ENCODE data around the gene PDE6B. TPM values are rescaled to one million over a fixed set of nuclear protein-coding genes. Genes with fewer than 3 reads are reported as not detected.
A peak's percentile ranks its signal among the peaks of the same experiment; 100 is the strongest.

The PDE6B gene
- total and polyA plus RNA-seq, 2 of the 13 experiments (the other 11 are each of a cell fraction or from before 2014, with no cell fraction given), result 0.38 to 0.40 TPM

- Histone ChIP-seq H3K9ac (ENCODE audit: insufficient read depth, low read depth, low read length) (no peak overlapping the region), H3K36me3 (replicated peaks in 1 of 2; ENCODE audit: control insufficient read depth in 1 of 2, insufficient read depth in 2 of 2, low read length in 2 of 2) (no peaks in the 10 kb centered on the region), H3K9me3 (ENCODE audit: low read length) (no peaks in the 10 kb centered on the region), H2AFZ (ENCODE audit: low read length) (no peak overlapping the region), H3K79me2 (ENCODE audit: insufficient read depth, low read length) (no peaks in the 10 kb centered on the region), H3K4me3 (replicated peaks in 1 of 3; ENCODE audit: insufficient read depth in 1 of 3, low read depth in 2 of 3, low read length in 3 of 3) (no peak overlapping the region), H3K4me1 (ENCODE audit: insufficient read depth, low read length) (peaks cover 45% of the 10 kb centered on the region), H3K27me3 (ENCODE audit: control insufficient read depth in 1 of 2, insufficient read depth in 2 of 2, low read length in 2 of 2) (peaks cover 2 to 28% of the 10 kb centered on the region in 2 experiments; a peak in 3 of 5 replicates), H4K20me1 (ENCODE audit: insufficient read depth, low read length) (no peaks in the 10 kb centered on the region), H3K27ac (ENCODE audit: extremely low read length, insufficient read depth, low read length) (no peak overlapping the region), H3K4me2 (ENCODE audit: low read depth, low read length) (peak overlapping the region; percentile 46)
- peak; percentile 68 for DNase-seq (ENCODE audit: low spot score)
- ChIA-PET CTCF (ENCODE audit: low intra/inter-chr PET ratio, low total read pairs) (no interaction called here), POLR2A (no interaction called here)
- intact Hi-C loops (cut with micrococcal nuclease; ENCODE audit: unreplicated experiment) (no loop called here), in situ Hi-C loops (cut with HindIII; ENCODE audit: extremely low pct_ligation_motif_present, low pct_unique_long_range_greater_than_20kb) (no loop called here)
- FAIRE-seq, result no peak
- 40% methylated on average over 11 of the region's 32 CpGs for WGBS (ENCODE audit: low lambda C conversion rate)
- no TSS peak for BruUV-seq (replicated peaks)
- ATAC-seq, result peak; percentile 90
- TF ChIP-seq MEF2D (CRISPR knock-in tag; IDR thresholded peaks at IDR 0.05) (peak; percentile 39; the same call in 1 of the 2 replicates), PATZ1 (CRISPR knock-in tag; IDR thresholded peaks at IDR 0.05) (peak; percentile 90), KDM6A (CRISPR knock-in tag; IDR thresholded peaks at IDR 0.05; ENCODE audit: low read depth) (0 out of 2 replicates have a peak, but pooled peaks have one; percentile 37), ZNF34 (CRISPR knock-in tag; IDR thresholded peaks at IDR 0.05; ENCODE audit: borderline replicate concordance) (no peak), ZMYM4 (CRISPR knock-in tag; IDR thresholded peaks at IDR 0.05) (0 out of 2 replicates have a peak, but pooled peaks have one; percentile 19), ZNF256 (CRISPR knock-in tag; conservative IDR thresholded peaks at IDR 0.05) (no peak), NFIB (CRISPR knock-in tag; IDR thresholded peaks at IDR 0.05; ENCODE audit: borderline replicate concordance) (no peak), AHR (CRISPR knock-in tag; IDR thresholded peaks at IDR 0.05) (no peak), CCAR2 (optimal IDR thresholded peaks at IDR 0.05; ENCODE audit: low read depth, low read length) (no peak), TBL1XR1 (IDR thresholded peaks at IDR 0.05; ENCODE audit: borderline replicate concordance, low read length, partially characterized antibody) (no peak), WIZ (CRISPR knock-in tag; IDR thresholded peaks at IDR 0.05) (no peak), SNAI1 (CRISPR knock-in tag; IDR thresholded peaks at IDR 0.05; ENCODE audit: borderline replicate concordance) (no peak), KDM5B (CRISPR knock-in tag; IDR thresholded peaks at IDR 0.05; ENCODE audit: borderline replicate concordance) (peak; percentile 61; the same call in 1 of the 2 replicates), ADNP (CRISPR knock-in tag; IDR thresholded peaks at IDR 0.05) (no peak), NCOR1 (IDR thresholded peaks at IDR 0.05; ENCODE audit: borderline replicate concordance, low read length) (no peak), TFAP4 (IDR thresholded peaks at IDR 0.05; ENCODE audit: borderline replicate concordance, low read depth) (no peak), ZXDC (CRISPR knock-in tag; IDR thresholded peaks at IDR 0.05) (no peak), PHB2 (IDR thresholded peaks at IDR 0.05; ENCODE audit: partially characterized antibody) (no peak), MEIS2 (CRISPR knock-in tag; IDR thresholded peaks at IDR 0.05) (peak; percentile 53; the same call in 1 of the 2 replicates)
- TF ChIP-seq, protein P1, sequence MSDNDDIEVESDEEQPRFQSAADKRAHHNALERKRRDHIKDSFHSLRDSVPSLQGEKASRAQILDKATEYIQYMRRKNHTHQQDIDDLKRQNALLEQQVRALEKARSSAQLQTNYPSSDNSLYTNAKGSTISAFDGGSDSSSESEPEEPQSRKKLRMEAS (IDR thresholded peaks at IDR 0.05), result peak; percentile 91
Measured at GRCh38 chr4:692771-693554, 67.6 kb downstream of the PDE6B start.
